ENCODE results near the gene AP1B1.

The AP1B1 gene

DNA sequence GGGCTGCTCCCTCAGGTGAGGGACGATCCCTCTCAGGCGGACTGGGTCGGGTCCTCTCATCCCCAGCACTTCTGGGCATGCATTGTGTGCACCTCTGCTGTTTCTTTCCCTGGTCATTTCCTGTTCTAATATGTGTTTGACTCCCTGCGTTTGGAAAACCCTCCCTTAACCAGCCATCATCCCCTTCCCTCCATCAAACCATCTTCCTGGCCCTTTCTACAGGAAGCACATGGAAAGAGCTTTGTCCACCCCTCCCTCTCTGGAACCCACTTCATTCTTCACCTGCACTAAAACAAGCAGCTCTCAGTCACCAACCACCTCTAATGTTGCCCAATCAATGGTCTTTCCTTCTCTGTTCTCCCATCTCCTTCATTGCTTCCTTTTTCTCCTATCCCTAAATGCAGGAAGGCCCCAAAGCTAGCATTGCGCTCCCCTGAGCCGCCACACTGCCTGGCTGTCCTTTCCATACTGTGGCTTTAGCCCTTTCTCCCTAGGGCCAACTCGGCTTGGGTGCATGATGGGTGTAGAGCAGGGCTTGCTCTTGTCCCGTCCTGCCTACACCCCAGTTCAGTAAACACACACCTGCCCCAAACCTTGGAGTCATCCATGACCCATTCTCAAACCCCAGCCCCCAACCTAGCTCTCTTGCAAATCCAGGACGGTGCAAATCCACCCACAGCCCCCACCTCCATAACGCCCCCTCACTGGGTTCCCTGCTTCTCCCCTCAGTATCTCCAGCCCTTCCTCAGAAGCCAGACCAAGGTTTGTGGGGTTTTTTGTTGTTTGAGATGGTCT, 87.4 kb downstream of the AP1B1 start:
- no peak for DNase-seq (ENCODE audit: low read depth, low spot score)

DNA sequence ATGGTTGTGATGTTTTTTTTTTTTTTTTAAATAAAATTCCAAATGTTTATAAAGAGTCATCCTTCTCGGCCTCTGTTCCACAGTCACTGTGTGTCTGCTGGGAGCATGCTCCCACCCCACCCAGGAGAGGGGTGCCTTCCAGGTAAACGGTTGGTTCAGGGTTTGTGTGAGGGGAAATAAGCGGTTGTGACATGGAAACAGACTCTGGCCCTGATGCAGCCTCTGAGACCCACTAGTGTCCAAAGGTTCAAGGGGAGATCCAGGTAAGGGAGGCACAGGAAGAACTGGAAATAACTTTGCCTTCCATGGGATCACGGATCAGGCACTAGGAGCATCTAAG, 87.9 kb downstream of the AP1B1 start:
- DNase-seq (ENCODE audit: low read depth, low spot score): no peak

- no peak for DNase-seq (ENCODE audit: low read depth, low spot score)
These were observed 89.1 kb downstream of the AP1B1 start for GRCh38 chr22:29299136-29299900.

GRCh38 chr22:29298641-29299040, 89.7 kb downstream of the AP1B1 start:
- no peak for DNase-seq (ENCODE audit: low read depth, low spot score)

DNA sequence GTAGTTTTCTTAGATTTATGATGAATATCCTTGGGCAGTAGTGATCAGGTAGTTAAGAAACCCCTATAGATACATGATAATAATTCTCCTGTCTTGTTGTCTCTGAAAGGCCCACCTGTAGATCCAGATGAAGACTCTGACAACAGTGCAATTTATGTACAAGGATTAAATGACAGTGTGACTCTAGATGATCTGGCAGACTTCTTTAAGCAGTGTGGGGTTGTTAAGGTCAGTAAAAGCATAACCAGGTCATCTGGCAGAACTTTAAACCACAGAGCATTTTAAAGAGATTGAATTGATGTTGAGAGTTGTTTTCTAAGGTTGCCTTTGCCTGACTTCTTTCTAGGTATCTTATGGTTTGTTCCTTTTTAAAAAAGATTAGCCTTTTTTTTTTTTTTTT, 96.0 kb downstream of the AP1B1 start:
- no peak for DNase-seq (ENCODE audit: low read depth, low spot score)

- no peak for DNase-seq (ENCODE audit: low read depth, low spot score)
These were observed 97.2 kb downstream of the AP1B1 start for GRCh38 chr22:29291215-29291614.

DNA sequence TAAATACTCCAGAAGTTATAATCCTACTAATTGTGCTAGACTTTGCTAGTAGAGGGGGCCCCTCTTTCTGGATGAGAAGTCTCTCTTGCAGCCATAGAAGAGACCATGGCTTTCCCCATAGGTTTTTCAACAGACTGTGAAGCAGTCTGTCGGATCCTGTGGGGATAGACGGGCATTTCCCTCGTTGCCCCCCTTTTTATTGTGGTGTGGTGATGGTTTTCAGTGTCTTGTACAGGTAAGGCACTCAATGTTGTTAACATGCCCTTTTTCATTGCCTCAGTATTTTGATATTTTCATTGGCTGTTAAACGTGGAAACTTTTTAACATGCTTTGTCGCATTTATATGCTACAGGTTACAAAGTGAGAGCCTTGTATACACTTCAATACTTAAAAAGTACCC, 98.3 kb downstream of the AP1B1 start:
- DNase-seq (ENCODE audit: low read depth, low spot score): no peak

- no peak for DNase-seq (ENCODE audit: low read depth, low spot score)
These were observed 99.5 kb downstream of the AP1B1 start for GRCh38 chr22:29288837-29289236.

DNA sequence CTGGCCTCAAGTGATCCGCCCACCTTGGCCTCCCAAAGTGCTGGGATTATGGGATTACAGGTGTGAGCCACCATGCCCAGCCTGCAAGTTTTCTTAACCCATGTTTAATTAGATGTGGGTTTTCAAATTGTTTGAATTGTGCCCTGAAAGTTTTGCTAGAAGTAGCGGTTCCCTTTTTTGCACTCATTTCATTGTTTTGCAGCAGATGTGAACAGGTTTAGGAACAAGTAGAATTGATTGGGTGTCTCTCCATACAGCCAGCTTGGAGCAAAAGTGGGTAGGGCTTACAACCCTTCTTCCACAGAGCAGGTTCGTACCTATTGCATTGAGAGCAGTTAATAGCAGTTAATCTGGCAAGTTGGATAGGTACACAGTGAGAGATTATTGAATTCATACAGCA, 104.2 kb downstream of the AP1B1 start:
- DNase-seq (ENCODE audit: low read depth, low spot score): no peak

- DNase-seq (ENCODE audit: low read depth, low spot score): no peak
These were observed 110.4 kb downstream of the AP1B1 start for GRCh38 chr22:29277927-29278326.

All from brain pericyte (primary cell).